Tibial nerve (tissue), 3 donors: ENCODE data around the gene DMD.

Experiments used
- CTCF ChIP-seq, 5 experiments: fragments of 200-600 bp in 3 of 5; fragments of 450-650 bp in 2 of 5; sonication (generic) in 3 of 5; IDR thresholded peaks; one replicate each; pipeline ENCODE4 v1.5.1; 2016 to 2019; ENCODE audit warnings: antibody characterized with exemption in 5 of 5, mild to moderate bottlenecking in 3 of 5, moderate library complexity in 2 of 5
- POLR2A ChIP-seq, 2 donors: fragments of 450-650 bp; IDR thresholded peaks; one replicate each; pipeline ENCODE4 v1.6.1; 2017; ENCODE audit warnings: antibody characterized with exemption in 2 of 2, mild to moderate bottlenecking in 2 of 2, moderate library complexity in 2 of 2

GRCh38 chrX:31988975-31989374 lies 1222.4 kb downstream of the DMD start:
- no peak for TF ChIP-seq CTCF (IDR thresholded peaks at IDR 0.05)
- no peak for TF ChIP-seq POLR2A (IDR thresholded peaks at IDR 0.05)
